AG04450 (cell line): ENCODE data around the gene NPIPB8. TPM values are rescaled to one million over a fixed set of nuclear protein-coding genes. Genes with fewer than 3 reads are reported as not detected.
"Not testable (repeated sequence)": the region's sequence is repeated elsewhere in the genome, so short reads cannot be mapped to it uniquely, and the experiment has no call there.

Experiments used
- CTCF ChIA-PET: fragments of 300-600, 350-600 bp; formaldehyde crosslinking; extraction: SDS; loops from one replicate; lab custom pipeline; 2022; ENCODE audit warnings: antibody characterized with exemption, inconsistent platforms; lab: Charles Lee
- POLR2A ChIA-PET: fragments of 350-600 bp; formaldehyde crosslinking; extraction: SDS; loops from one replicate; lab custom pipeline; 2021; ENCODE audit warnings: antibody characterized with exemption, inconsistent platforms; lab: Yijun Ruan, JAX
- DNase-seq: peaks from one replicate; pipeline ENCODE4 v3.0.0-alpha.2; 2011; ENCODE audit warnings: low read depth, low spot score
- H3K27ac ChIP-seq: one replicate; pipeline ENCODE4 v1.5.1; 2012; ENCODE audit warnings: low read depth, low read length, control low read depth
- H3K27me3 ChIP-seq: one replicate; pipeline ENCODE4 v1.6.0; 2012; ENCODE audit warnings: low read length; ENCODE audit not compliant: control insufficient read depth, insufficient read depth
- H3K4me3 ChIP-seq: 2 replicates; pipeline ENCODE4 v1.5.1; 2011; ENCODE audit warnings: mild to moderate bottlenecking, low read depth, low read length, control low read depth
- H3K9me3 ChIP-seq: 2 replicates; pipeline ENCODE4 v1.5.1; 2012; ENCODE audit warnings: low read length; ENCODE audit not compliant: control insufficient read depth, insufficient read depth
- polyA plus RNA-seq: library from polyadenylated mRNA; depleted of rRNA; stranded (reverse); fragments of >200 nt; gene quantifications from 2 replicates; pipeline ENCODE4 v1.2.3, GENCODE V29; 2011
- TF ChIP-seq, protein P1 (sequence below): IDR thresholded peaks from 2 replicates; pipeline ENCODE4 v1.5.1; 2011; ENCODE audit warnings: low read depth, low read length, control low read depth, inconsistent platforms

The NPIPB8 gene
- polyA plus RNA-seq, 1 experiment = 0.69 TPM

DNA sequence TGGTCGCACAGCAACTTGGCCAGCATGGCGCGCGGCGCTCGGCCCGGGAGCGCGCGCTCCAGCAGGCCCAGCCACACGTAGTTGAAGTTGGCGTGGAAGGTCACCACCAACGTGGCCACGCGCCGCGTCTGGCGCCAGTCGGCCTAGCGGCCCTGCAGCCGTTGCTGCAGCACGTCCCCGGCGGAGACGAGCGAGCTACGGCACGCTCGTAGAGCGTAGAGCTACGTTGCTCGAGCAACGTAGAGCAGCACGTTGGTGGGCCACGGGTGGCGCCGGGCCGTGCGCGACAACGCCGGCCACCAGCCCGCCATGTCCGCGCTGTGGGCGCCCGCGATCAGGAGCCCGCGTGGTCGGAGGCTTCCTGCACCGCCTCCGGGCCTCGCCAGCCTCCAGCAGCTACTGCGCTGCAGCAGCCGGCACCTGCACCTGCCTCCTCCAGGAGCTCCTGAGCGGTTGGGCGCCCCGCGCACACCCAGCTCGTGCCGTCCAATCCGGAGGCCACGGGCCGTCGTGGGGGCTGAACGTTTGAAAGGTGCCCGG lies 14.6 kb upstream of the NPIPB8 start:
- TF ChIP-seq, protein P1, sequence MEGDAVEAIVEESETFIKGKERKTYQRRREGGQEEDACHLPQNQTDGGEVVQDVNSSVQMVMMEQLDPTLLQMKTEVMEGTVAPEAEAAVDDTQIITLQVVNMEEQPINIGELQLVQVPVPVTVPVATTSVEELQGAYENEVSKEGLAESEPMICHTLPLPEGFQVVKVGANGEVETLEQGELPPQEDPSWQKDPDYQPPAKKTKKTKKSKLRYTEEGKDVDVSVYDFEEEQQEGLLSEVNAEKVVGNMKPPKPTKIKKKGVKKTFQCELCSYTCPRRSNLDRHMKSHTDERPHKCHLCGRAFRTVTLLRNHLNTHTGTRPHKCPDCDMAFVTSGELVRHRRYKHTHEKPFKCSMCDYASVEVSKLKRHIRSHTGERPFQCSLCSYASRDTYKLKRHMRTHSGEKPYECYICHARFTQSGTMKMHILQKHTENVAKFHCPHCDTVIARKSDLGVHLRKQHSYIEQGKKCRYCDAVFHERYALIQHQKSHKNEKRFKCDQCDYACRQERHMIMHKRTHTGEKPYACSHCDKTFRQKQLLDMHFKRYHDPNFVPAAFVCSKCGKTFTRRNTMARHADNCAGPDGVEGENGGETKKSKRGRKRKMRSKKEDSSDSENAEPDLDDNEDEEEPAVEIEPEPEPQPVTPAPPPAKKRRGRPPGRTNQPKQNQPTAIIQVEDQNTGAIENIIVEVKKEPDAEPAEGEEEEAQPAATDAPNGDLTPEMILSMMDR = no peak
- DNase-seq = no peak
- ChIA-PET POLR2A (no interaction called here), CTCF (no interaction called here)
- Histone ChIP-seq H3K27ac (no peak overlapping the region), H3K9me3 (no peaks in the 10 kb centered on the region), H3K4me3 (peak overlapping the region; percentile 25; the same call in 1 of the 2 replicates), H3K27me3 (peaks cover 13% of the 10 kb centered on the region)

DNA sequence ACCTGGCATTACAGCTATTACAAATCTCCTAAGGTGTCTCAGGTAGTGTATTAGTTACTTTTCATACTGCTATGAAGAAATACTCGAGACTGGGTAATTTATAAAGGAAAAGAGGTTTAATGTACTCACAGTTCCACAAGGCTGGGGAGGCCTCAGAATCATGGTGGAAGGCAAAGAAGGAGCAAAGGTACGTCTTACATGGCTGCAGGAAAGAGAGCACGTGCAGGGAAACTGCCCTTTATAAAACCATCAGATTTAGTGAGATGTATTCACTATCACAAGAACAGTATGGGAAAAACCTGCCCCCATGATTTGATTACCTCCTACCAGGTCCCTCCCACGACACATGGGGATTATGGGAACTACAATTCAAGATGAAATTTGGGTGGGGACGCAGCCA lies 7.0 kb upstream of the NPIPB8 start:
- H3K4me3 ChIP-seq, DNase-seq, H3K27me3 ChIP-seq, H3K27ac ChIP-seq, H3K9me3 ChIP-seq, POLR2A ChIA-PET, CTCF ChIA-PET: not testable (repeated sequence)

DNA sequence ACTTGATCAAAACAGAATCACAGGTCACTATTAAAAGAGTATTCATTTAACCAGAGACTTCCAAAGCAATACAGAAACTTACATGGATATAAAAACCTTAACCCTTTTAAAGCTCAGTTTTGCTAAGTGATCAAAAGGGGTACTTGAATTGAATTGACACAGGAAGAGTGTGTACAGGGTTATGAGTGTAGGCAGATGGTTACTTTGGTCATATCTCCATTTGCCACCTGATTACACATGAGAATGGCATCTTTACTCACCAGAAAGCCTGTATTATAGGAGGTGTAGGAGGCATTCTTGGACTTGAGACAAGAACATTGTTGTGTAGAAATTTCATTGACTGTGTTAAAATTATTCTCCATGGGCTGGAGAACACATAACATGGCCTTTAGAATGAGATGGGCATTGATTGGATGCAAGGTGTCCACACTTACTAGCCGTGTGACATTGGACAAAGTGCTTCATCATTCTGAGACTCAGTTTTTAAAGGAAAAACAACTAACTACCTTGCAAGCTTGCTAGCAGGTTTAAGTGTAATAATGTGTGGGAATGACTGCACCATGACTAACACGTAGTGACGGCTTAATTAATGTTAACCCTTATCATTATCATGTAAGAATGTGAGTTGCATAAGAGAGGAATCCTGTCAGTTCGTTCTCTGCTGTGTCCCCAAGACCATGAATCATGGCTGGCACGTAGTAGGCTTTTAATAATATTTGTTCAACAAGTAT lies 1.6 kb upstream of the NPIPB8 start:
- H3K27ac ChIP-seq, H3K27me3 ChIP-seq, DNase-seq, H3K9me3 ChIP-seq, POLR2A ChIA-PET, H3K4me3 ChIP-seq, CTCF ChIA-PET: not testable (repeated sequence)

DNA sequence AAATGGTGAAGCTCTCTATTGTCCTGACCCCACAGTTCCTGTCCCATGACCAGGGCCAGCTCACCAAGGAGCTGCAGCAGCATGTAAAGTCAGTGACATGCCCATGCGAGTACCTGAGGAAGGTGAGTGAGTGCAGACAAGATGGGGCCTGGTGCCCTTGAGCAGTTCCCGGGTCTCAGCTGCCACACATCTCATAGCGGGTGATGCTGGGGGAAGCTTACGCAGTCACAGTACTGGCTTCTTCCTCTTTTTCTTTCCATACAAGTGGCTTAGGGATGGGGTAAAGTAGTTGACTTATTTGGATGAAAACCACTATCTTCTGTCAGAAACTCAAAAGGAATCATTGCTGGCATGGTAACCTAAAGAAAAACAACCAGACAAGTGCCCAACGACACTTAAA lies 494 bp downstream of the NPIPB8 start:
- H3K4me3 ChIP-seq, DNase-seq, POLR2A ChIA-PET, CTCF ChIA-PET, H3K27ac ChIP-seq, H3K27me3 ChIP-seq, H3K9me3 ChIP-seq: not testable (repeated sequence)

DNA sequence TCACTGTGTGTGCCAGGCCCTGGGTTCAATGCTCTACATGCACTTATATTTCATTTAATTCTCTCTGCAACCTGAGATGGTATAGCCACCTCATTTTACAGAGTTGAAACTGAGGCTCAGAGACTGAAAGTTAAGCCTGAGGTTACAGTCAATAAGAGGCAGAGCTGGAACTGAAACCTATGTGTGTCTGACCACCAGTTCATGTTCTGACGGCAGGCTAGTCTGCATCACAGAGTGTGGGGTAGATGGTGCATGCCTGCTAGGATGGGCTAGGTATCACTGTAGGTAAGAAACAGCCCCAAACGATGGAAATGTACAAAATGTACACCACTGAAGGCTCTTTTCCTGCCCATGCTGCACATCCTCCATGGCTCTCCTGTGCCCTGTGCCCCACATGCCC lies 2.1 kb downstream of the NPIPB8 start:
- H3K27ac ChIP-seq, DNase-seq, POLR2A ChIA-PET, H3K27me3 ChIP-seq, CTCF ChIA-PET, H3K4me3 ChIP-seq, H3K9me3 ChIP-seq: not testable (repeated sequence)

DNA sequence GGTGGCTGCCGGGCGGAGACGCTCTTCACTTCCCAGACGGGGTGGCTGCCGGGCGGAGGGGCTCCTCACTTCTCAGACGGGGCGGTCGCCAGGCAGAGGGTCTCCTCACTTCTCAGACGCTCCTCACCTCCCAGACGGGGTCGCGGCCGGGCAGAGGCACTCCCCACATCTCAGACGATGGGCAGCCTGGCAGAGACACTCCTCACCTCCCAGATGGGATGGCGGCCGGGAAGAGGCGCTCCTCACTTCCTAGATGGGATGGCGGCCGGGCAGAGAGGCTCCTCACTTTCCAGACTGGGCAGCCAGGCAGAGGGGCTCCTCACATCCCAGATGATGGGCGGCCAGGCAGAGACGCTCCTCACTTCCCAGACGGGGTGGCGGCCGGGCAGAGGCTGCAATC lies 28.4 kb downstream of the NPIPB8 start:
- H3K27me3 ChIP-seq, H3K27ac ChIP-seq, DNase-seq, CTCF ChIA-PET, POLR2A ChIA-PET, H3K9me3 ChIP-seq, H3K4me3 ChIP-seq: not testable (repeated sequence)

DNA sequence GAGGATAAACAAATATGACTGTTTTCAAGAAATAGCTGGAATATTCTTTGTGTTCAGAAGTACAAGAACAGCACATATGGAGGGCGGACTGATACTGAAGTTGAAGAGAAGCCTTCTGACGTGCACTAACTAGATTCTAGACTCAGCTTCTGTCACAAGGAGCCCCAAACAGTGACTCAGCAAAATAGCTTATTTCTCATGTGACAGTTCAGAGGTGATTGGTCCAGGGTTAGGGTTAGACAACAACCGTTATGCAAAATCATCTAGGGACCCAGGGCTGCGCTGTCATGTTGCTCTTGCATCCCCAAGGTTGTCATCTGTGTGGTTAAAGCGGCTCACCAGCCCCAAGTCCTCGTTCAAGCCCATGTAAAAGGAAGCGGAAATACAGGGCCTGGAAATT lies 29.6 kb downstream of the NPIPB8 start:
- POLR2A ChIA-PET, H3K27me3 ChIP-seq, CTCF ChIA-PET, H3K4me3 ChIP-seq, H3K9me3 ChIP-seq, H3K27ac ChIP-seq, DNase-seq: not testable (repeated sequence)

DNA sequence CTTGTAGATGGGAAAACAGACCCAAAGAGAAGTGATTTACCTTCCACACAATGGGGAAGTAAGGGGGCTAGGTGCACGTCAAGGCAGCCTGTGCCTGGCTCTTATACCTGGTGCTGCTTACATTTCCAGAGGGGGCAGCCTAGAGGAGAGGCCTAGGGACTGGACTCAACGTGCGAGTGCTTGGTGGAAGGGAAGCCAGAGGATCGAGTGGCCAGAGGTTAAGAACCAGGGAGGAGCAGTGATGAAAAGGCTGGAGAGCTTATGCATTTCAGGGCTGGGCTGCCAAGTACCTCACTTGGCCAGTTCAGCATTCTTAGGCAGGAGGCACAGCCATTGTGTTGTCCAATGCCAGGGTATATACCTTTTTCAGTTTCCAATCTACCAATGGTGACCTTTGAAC lies 30.3 kb downstream of the NPIPB8 start:
- CTCF ChIA-PET, H3K4me3 ChIP-seq, H3K27me3 ChIP-seq: not testable (repeated sequence)

DNA sequence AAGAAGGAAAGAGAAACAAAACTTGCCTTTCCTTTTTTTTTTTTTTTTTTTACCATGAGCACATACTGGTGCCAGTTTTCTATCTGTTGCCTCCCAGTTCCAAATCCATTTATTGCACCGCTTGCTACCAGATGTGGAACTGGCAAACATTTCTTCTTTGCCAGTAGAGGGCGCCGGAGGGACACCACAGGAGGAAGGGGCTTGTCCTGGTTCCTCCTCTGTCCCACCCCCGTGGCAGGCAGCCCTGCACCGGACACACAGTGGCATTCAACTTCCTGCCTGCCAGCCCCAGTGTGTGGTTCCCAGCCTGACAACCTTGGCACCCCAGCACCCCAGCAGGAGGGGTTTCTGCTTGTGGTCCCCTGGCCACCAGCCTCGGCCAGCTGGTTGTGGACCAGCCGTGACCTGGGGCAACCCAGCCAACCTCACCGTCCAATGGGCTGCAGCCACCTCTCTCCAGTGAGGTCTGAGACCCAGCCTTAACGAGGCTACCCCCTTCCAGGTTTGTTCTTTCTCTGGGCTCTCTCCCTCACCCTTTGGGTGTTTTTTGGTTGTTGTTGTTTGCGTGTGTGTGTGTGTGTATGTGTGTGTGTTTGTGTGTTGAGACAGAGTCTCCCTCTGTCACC lies 50.6 kb downstream of the NPIPB8 start:
- H3K27ac ChIP-seq, H3K27me3 ChIP-seq, H3K4me3 ChIP-seq, POLR2A ChIA-PET, CTCF ChIA-PET, H3K9me3 ChIP-seq, DNase-seq: not testable (repeated sequence)

More for the DNA sequence above, 30.3 kb downstream of the NPIPB8 start:
- POLR2A ChIA-PET, H3K9me3 ChIP-seq, H3K27ac ChIP-seq, DNase-seq: not testable (repeated sequence)

DNA sequence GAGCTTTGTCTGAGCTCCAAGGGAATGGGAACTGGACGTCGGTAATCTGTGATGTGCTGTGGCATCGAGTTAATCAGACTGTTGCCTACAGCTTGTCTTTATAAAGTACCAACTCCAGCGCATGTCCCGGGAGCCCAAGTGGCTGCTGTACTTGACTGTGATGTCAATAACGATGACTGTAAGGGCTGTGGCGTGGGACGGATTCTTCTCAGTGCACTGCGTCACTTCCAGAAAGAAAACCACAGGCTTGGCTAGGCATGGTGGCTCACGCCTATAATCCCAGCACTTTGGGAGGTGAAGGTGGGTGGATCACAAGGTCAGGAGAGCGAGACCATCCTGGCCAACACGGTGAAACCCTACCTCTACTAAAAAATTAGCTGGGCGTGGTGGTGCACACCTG lies 51.6 kb downstream of the NPIPB8 start:
- POLR2A ChIA-PET, DNase-seq, H3K27me3 ChIP-seq, CTCF ChIA-PET, H3K4me3 ChIP-seq, H3K9me3 ChIP-seq, H3K27ac ChIP-seq: not testable (repeated sequence)

DNA sequence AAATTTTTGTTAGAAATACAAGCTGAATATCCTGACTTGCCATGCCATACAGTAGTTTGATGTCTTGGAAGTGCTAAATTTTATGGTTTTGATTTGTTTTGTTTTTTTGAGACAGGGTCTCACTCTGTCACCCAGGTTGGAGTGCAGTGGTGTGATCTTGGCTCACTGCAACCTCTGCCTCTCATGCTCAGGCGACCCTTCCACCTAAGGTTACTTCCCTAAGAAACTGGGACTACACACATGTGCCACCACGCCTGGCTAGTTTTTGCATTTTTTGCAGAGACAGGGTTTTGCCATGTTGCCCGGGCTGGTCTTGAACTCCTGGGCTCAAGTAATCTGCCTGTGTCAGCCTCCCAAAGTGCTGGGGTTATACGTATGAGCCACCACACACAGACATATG lies 53.9 kb downstream of the NPIPB8 start:
- H3K27me3 ChIP-seq, CTCF ChIA-PET, POLR2A ChIA-PET: not testable (repeated sequence)

More for the DNA sequence above, 53.9 kb downstream of the NPIPB8 start:
- H3K9me3 ChIP-seq, DNase-seq, H3K4me3 ChIP-seq, H3K27ac ChIP-seq: not testable (repeated sequence)
